Cerebellar cortex (tissue), 1 donor: Measurements from ENCODE around the gene COL24A1.

Experiments
- DNase-seq: peaks from one replicate; pipeline ENCODE4 v3.0.0-alpha.2; 2015; ENCODE audit warnings: low spot score

COL24A1 gene

GRCh38 chr1:85681087-85681486 lies 475.5 kb downstream of the COL24A1 start:
- DNase-seq: no peak
